T-helper 17 cell (primary cell): ENCODE data around the gene PRKAR1B. TPM values are rescaled to one million over a fixed set of nuclear protein-coding genes. Genes with fewer than 3 reads are reported as not detected.

ENCODE experiments used
- ATAC-seq: fragments of 150-1000 bp; cut with Tn5 transposase; 2 replicates; pipeline ENCODE4 v1.10.0; 2021; ENCODE audit warnings: mild to moderate bottlenecking, moderate library complexity
- DNase-seq, 3 donors: peaks; one replicate each; pipeline versions ENCODE4 v3.0.0 to v3.0.0-alpha.2; 2020 to 2021
- H3K9me3 ChIP-seq: one replicate; pipeline ENCODE4 v1.7.0; 2013; ENCODE audit warnings: low read length, mild to moderate bottlenecking; ENCODE audit not compliant: control insufficient read depth, poor library complexity, severe bottlenecking
- H3K27ac Mint-ChIP-seq: one replicate; pipeline ENCODE4 v1.8.0; 2022; ENCODE audit warnings: mild to moderate bottlenecking, moderate library complexity, mixed read lengths
- H3K27me3 Mint-ChIP-seq: one replicate; pipeline ENCODE4 v1.8.0; 2022; ENCODE audit warnings: mixed read lengths
- H3K36me3 Mint-ChIP-seq: one replicate; pipeline ENCODE4 v1.8.0; 2022; ENCODE audit warnings: low read depth, mixed read lengths
- H3K4me1 Mint-ChIP-seq: one replicate; pipeline ENCODE4 v1.8.0; 2022; ENCODE audit warnings: mild to moderate bottlenecking, mixed read lengths
- H3K4me3 Mint-ChIP-seq: one replicate; pipeline ENCODE4 v1.8.0; 2022; ENCODE audit warnings: mild to moderate bottlenecking, moderate library complexity, mixed read lengths
- total RNA-seq, 4 donors: library from RNA in 2 of 4; stranded (reverse) in 2 of 4; gene quantifications; one replicate each; pipeline ENCODE4 v1.2.3 and lab custom pipeline; 2022 to 2026

Gene PRKAR1B
- total RNA-seq, 2 donors from 2014 or later = 10.0 to 22.1 TPM

DNA sequence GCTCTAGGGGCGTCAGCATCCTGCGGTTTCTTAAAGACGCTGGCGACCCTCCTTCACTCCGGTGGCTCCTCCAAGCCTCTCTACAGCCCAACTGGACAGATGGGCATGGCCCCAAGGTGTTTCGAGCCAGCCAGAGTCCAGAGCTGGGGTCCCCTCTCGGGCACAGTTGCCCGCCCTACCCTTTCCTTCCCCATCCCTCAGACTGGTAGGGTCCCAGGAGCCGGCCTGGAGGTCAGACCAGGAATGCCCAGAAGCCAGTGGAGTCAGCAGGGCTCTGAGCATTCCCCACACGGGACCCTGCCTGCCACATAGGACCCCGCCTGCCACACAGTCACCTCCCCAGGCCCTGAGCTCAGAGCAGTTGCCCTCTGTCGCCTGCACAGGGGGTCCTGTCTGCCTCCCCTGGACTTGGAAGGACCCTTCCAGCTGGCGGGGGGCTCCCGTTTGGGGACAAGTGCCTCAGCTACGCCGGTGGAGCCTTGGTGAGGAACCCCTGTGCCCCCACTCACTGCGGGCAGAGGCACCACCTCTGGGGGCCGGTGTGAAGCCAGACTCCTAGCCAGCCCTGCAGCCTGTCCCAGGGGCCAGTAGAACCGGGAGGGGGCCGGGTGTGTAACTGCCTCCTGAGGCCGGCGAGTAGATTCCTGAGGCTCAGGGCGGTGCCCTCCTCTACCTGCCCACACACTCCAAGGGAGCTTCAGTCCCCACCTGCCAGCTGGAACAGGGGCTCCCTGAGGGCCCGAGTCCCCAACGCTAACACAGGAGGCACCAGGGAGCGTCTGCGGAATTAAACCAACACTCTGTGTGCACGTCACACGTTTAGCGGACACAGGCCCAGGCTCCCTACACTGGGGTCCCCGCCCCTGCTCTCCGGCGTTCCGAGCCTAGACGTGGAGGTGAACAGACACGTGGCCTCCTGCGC lies 188.1 kb downstream of the PRKAR1B start:
- no peak for ATAC-seq
- DNase-seq = no peak
- H3K4me3 Mint-ChIP-seq = no peak overlapping the region

DNA sequence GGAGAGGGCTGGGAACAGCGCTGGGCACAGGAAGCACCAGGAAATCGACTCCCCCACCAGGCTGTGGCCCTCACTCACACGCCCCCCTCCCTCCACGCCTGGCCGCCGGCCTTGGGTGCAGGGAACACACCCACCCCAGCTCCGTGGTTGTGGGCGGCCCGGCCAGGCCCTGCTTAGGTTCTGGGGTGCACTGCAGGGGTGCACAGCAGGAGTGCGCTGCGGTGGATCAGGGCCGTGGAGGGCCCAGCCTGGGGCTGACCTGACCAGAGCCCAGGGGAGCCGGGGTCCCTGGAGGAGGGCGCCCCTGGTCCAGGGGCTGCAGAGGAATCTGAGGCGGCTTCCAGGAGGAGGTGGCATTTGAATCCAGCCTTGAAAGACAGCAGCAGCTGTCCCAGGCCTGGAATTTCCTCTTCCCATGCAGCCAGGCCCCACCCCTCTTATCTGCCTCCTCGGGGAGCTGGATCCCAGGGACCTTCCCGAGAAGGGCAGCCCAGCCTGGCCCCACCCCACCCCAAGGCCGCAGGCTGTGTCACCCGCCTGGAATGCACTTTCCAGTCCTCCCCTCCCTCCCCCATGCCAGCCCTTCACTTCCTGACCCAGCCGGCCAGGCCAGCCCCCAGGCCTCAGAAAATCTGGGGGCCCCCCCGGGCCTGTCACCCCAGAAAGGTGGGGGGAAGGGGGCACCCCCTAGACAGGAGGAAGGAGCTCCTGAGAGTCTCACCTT lies 189.0 kb downstream of the PRKAR1B start:
- H3K9me3 ChIP-seq = no peaks in the 10 kb centered on the region
- peaks cover 12% of the 10 kb centered on the region for H3K27me3 Mint-ChIP-seq
- ATAC-seq (no peak), DNase-seq (no peak)
- H3K4me1 Mint-ChIP-seq = peaks cover 2% of the 10 kb centered on the region
- H3K4me3 Mint-ChIP-seq = no peak overlapping the region
- H3K36me3 Mint-ChIP-seq = peaks cover 2% of the 10 kb centered on the region
- no peak overlapping the region for H3K27ac Mint-ChIP-seq

More for the DNA sequence above, 188.1 kb downstream of the PRKAR1B start:
- Mint-ChIP-seq H3K27ac (no peak overlapping the region), H3K27me3 (peaks cover 10% of the 10 kb centered on the region), H3K36me3 (peaks cover under 1% of the 10 kb centered on the region), H3K4me1 (peaks cover 2% of the 10 kb centered on the region)
- H3K9me3 ChIP-seq = no peaks in the 10 kb centered on the region

DNA sequence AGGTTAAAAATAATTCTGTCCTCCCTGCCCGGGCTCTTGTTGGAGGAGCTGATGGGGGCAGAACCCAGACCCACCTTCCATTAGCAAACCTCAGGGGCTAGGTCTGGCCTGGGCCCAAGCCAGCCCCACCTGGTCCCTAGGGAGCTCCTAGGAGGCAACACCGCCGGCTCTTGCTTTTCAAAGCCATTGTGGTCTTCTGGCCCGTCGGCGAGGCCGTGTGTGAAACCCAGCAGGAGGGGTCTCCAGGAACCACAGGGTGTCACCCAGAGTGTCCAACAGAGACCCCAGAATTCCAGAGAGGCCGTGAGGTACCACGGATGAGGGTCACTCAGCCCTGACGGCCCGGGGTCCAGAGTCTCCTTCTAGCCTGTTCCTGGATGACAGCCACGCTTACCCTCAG lies 190.8 kb downstream of the PRKAR1B start:
- H3K27me3 Mint-ChIP-seq = peaks cover 12% of the 10 kb centered on the region
- no peak overlapping the region for H3K27ac Mint-ChIP-seq
- H3K9me3 ChIP-seq = no peaks in the 10 kb centered on the region
- H3K36me3 Mint-ChIP-seq = peaks cover 2% of the 10 kb centered on the region
- H3K4me3 Mint-ChIP-seq = no peak overlapping the region
- ATAC-seq (no peak), DNase-seq (no peak)
- H3K4me1 Mint-ChIP-seq = peaks cover 2% of the 10 kb centered on the region

DNA sequence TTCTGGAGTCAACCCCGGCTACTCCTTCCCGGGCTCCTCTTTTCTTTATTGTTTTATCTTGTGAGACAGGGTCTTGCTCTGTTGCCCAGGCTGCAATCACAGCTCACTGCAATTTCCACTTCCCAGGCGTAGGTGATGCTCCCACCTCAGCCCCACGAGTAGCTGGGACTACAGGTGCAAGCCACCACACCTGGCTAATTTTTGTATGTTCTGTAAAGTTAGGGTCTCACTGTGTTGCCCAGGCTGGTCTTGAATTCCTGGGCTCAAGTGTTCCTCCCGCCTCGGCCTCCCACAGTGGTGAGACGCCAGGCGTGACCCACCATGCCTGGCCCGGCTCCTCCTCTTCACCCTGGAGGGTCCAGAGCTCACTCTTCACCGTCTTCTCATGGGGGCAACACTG lies 192.1 kb downstream of the PRKAR1B start:
- DNase-seq (no peak), ATAC-seq (no peak)
- Mint-ChIP-seq H3K4me3 (no peak overlapping the region), H3K27me3 (peaks cover 12% of the 10 kb centered on the region), H3K4me1 (peaks cover 2% of the 10 kb centered on the region), H3K27ac (no peak overlapping the region), H3K36me3 (peaks cover 2% of the 10 kb centered on the region)
- no peaks in the 10 kb centered on the region for H3K9me3 ChIP-seq

DNA sequence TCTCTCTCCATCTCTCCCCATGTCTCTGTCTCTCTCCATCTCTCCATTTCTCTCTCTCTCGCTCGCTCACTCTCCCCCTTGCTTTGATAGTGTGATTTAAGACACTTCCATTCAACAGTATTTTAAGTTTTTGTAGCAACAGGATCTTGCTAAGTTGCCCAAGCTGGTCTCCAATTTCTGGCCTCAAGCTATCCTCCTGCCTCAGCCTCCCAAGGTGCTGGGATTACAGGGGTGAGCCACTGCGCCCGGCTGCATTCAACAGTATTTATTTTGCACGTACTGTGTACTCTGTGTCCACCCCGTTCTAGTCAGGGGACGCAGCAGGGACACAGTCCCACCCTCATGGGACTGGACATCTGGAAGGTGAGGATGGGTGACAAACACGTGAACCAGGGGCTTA lies 193.0 kb downstream of the PRKAR1B start:
- Mint-ChIP-seq H3K36me3 (peaks cover 2% of the 10 kb centered on the region), H3K4me3 (no peak overlapping the region), H3K27ac (no peak overlapping the region), H3K4me1 (peaks cover 2% of the 10 kb centered on the region), H3K27me3 (peaks cover 12% of the 10 kb centered on the region)
- ATAC-seq (no peak), DNase-seq (no peak)
- H3K9me3 ChIP-seq = no peaks in the 10 kb centered on the region

DNA sequence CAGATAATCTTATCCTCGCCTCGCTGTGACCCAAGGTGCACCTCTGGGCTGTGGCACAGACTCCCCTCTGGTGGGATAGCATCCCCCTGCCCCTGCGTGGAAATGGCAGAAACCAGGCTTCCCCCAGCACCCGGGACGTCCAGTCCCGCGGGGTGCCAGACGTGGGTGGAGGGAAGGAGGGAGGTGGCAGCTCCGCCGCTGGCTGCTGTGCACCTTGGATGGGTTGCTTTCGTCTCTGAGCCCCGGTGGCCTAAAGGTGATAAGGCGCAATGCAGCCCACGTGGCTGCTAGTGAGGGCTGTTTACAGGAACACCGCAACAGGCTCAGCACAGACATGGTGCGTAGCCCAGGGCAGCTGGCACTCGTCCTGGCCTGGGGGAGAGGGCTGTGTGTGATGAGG lies 193.8 kb downstream of the PRKAR1B start:
- no peak for ATAC-seq

DNA sequence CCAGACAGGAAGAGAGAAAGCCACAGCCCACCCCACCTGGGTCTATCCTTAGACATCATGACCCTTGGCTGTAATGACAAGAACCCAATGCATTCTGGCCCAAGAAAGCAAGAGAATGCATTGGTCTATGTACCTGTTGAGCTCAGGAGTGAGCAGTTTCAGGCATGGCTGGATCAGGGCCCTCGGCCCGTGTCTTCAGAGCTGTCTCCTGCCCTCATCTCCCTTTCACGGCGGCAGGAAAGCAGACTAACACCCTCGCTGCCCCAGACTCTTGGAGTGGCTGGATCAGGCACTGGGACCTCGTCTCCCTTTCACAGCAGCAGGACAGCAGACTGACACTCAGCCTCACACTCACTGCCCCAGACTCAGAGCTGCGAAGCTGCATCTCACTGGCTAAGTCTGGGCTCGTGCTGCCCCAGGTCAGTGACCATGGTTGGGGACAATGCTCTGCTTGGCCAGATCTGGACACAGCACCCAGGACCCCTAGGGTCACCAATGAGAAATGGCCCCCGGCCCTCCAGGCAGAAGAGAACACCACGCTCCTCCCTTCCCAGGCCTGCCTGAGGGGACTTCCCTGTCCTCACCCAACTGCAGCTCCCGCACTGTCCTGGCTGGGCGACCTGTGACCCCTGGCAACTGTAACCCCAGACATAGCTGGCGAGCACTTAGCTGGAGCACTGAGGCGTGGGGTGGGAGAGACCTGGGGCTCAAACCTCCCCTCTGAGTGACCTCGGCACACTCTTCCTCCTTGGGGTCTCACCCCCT lies 194.5 kb downstream of the PRKAR1B start:
- no peak for DNase-seq
- Mint-ChIP-seq H3K27ac (no peak overlapping the region), H3K4me3 (no peak overlapping the region), H3K27me3 (peaks cover 12% of the 10 kb centered on the region), H3K36me3 (peaks cover 2% of the 10 kb centered on the region), H3K4me1 (peaks cover 2% of the 10 kb centered on the region)
- ATAC-seq = no peak
- H3K9me3 ChIP-seq = no peaks in the 10 kb centered on the region

More for the DNA sequence above, 193.8 kb downstream of the PRKAR1B start:
- no peak for DNase-seq
- Mint-ChIP-seq H3K36me3 (peaks cover 2% of the 10 kb centered on the region), H3K27ac (no peak overlapping the region), H3K4me3 (no peak overlapping the region), H3K4me1 (peaks cover 2% of the 10 kb centered on the region), H3K27me3 (peaks cover 12% of the 10 kb centered on the region)
- no peaks in the 10 kb centered on the region for H3K9me3 ChIP-seq

DNA sequence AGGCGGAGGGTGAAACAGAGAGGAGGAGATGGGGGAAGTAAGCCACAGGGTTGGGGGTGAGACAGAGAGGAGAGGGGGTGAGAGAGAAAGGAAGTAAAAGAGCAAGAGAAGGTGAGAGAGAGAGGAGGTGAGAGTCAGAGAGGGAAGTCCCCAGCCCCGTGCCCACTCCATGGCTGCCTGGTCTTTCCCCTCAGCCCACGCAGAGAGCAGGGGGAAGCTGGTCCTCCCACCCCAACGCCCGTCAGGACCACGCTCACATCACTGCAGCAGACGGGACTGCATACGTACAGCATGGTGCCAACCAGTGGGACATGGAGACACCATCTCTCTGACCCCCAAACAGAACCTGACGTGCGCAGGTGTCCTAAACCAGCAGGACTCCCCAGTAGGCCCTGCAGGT lies 195.3 kb downstream of the PRKAR1B start:
- Mint-ChIP-seq H3K27ac (no peak overlapping the region), H3K4me1 (peaks cover 2% of the 10 kb centered on the region), H3K27me3 (peaks cover 12% of the 10 kb centered on the region), H3K4me3 (no peak overlapping the region), H3K36me3 (peaks cover 2% of the 10 kb centered on the region)
- no peak for ATAC-seq
- no peaks in the 10 kb centered on the region for H3K9me3 ChIP-seq
- no peak for DNase-seq

DNA sequence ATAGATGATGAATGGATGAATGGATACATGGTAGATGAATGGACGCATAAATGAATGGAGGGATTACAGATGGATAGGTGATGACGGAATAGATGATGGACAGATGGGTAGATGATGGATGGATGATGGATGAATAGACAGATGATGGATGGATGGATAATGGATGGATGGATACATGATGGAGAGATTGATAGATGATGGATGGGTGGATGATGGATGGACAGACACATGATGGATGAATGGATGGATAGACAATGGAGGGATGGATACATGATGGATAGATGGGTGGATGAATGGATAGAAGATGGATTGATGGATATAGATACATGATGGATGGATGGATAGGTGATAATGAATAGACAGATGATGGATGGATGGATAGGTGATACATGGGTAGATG lies 198.6 kb downstream of the PRKAR1B start:
- peaks cover 5% of the 10 kb centered on the region for H3K27me3 Mint-ChIP-seq
- ATAC-seq (no peak), DNase-seq (no peak)
- no peaks in the 10 kb centered on the region for H3K36me3 Mint-ChIP-seq
- no peaks in the 10 kb centered on the region for H3K4me1 Mint-ChIP-seq
- no peak overlapping the region for H3K27ac Mint-ChIP-seq
- no peak overlapping the region for H3K4me3 Mint-ChIP-seq
- no peaks in the 10 kb centered on the region for H3K9me3 ChIP-seq

DNA sequence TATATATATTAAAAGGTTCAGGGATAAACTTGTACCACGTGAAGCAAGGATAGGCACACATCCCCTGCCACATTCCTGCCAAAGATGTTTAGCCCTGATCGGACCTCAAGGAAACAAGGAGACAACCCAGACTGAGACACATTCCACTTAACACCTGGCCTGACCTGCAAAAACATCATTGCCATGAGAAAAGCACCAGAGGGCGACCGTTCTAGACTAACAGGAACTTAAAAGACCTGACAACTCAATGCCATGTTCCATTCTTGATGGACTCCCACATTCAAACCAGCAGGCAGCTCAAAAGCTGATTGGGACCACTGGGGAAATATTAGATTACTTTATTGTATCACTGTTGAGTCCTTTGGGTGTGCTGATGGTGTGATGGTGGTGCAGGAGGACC lies 199.4 kb downstream of the PRKAR1B start:
- ATAC-seq (no peak), DNase-seq (no peak)
- H3K27me3 Mint-ChIP-seq = peaks cover 9% of the 10 kb centered on the region
- no peak overlapping the region for H3K27ac Mint-ChIP-seq
- H3K4me1 Mint-ChIP-seq = no peaks in the 10 kb centered on the region
- H3K4me3 Mint-ChIP-seq = no peak overlapping the region
- H3K9me3 ChIP-seq = no peaks in the 10 kb centered on the region
- H3K36me3 Mint-ChIP-seq = no peaks in the 10 kb centered on the region

DNA sequence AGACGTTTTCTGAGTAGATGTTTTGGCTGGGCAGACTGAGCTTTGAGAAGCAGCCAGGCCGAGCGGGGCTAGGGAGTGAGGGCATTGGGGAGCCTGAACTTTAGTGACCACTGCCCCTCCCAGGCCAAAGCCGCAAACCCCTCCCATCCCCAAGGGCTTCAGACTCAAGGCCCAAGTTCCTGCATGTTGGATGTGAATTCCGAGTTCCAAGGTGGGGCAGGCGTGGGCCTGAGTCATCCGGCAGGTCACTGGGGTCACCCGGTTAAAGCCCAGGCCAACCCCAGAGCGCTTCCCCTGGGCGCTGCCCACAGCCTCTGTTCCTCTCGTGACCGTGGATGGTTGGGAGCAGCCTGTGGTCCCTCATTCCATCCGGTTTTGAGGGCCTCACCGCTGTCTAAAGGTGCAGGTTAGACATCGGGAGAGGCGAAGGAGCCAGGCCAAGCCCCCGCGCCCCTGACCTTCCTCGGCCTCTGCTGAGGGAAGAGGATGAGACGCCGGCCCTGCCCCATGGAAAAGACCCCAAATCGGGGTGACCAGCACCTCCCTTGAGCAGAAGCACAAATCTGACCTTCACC lies 200.5 kb downstream of the PRKAR1B start:
- Mint-ChIP-seq H3K27ac (no peak overlapping the region), H3K27me3 (peaks cover 9% of the 10 kb centered on the region), H3K4me1 (peaks cover 2% of the 10 kb centered on the region), H3K4me3 (no peak overlapping the region), H3K36me3 (no peaks in the 10 kb centered on the region)
- no peak for DNase-seq
- no peak for ATAC-seq
- no peaks in the 10 kb centered on the region for H3K9me3 ChIP-seq

DNA sequence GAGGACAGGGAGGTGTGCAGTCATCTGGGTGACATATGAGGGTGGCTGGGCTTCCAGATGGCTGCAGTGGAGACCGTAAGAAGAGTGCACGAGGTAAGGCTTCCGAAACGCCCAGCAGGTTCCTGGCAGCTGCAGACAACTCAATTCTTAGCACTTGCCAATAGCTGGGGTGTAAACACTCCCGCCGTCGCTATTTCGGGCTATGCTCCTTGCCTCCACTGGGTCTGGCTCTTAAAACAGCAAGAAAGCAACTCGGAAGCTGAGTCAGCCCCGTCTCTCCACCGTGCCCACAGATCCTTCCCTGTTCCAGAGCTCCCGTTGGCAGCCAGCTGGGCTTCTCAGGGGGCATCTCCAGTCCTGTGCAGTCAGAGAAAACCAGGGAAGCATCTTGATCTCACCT lies 201.3 kb downstream of the PRKAR1B start:
- H3K9me3 ChIP-seq = no peaks in the 10 kb centered on the region

DNA sequence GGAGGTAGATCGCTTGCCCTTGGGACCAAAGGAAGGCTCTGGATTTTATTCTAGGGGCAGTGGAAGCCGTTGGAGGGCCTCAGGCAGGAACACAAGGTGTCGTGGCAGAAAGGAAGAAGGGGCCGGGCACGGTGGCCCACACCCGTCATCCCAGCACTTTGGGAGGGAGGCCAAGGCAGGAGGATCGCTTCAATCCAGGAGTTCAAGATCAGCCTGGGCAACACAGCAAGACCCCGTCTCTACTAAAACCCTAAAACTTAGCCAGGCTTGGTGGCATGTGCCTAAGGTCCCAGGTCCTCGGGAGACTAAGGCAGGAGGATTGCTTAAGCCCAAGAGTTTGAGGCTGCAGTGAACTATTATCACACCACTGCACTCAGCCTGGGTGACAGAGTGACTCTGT lies 202.3 kb downstream of the PRKAR1B start:
- Mint-ChIP-seq H3K36me3 (no peaks in the 10 kb centered on the region), H3K4me1 (peaks cover 2% of the 10 kb centered on the region), H3K4me3 (no peak overlapping the region), H3K27me3 (peaks cover 9% of the 10 kb centered on the region), H3K27ac (no peak overlapping the region)
- ATAC-seq (no peak), DNase-seq (no peak)
- H3K9me3 ChIP-seq = no peaks in the 10 kb centered on the region

More for the DNA sequence above, 201.3 kb downstream of the PRKAR1B start:
- H3K27me3 Mint-ChIP-seq = peaks cover 9% of the 10 kb centered on the region
- DNase-seq (no peak), ATAC-seq (no peak)
- no peak overlapping the region for H3K27ac Mint-ChIP-seq
- peaks cover 2% of the 10 kb centered on the region for H3K4me1 Mint-ChIP-seq
- H3K4me3 Mint-ChIP-seq = no peak overlapping the region
- H3K36me3 Mint-ChIP-seq = no peaks in the 10 kb centered on the region
